H1 (cell line): ENCODE measurements around the gene SFT2D1. TPM values are rescaled to one million over a fixed set of nuclear protein-coding genes. Genes with fewer than 3 reads are reported as not detected.

Source experiments
- CTCF ChIA-PET: fragments of 300-600 bp; sonication (Branson Sonifier 250); formaldehyde crosslinking; loops from one replicate; lab custom pipeline; 2021; ENCODE audit not compliant: partially characterized antibody; lab: Charles Lee
- POLR2A ChIA-PET: fragments of 300-600 bp; sonication (Branson Sonifier 250); formaldehyde crosslinking; loops from one replicate; lab custom pipeline; 2021; ENCODE audit warnings: inconsistent platforms; ENCODE audit not compliant: partially characterized antibody; lab: Charles Lee
- DNase-seq, 2 experiments: peaks; one replicate each; pipeline versions ENCODE4 v3.0.0 to v3.0.0-alpha.2; 2010 to 2022; ENCODE audit warnings: low spot score in 2 of 2, low read depth in 1 of 2, mixed read lengths in 1 of 2
- FAIRE-seq: peaks from 2 replicates; lab custom pipeline; 2011; peaks lifted over from hg19 to GRCh38; lab: Jason Lieb, UNC
- H2AFZ ChIP-seq: 2 replicates; pipeline ENCODE4 v1.8.1; 2012; ENCODE audit warnings: low read length, inconsistent platforms
- H2AK5ac ChIP-seq: 2 replicates; pipeline ENCODE4 v1.6.1; 2013; ENCODE audit warnings: low read depth, low read length
- H2BK120ac ChIP-seq: replicated peaks from 2 replicates; pipeline ENCODE3; 2013; ENCODE audit warnings: low read depth, low read length, inconsistent platforms
- H2BK12ac ChIP-seq: 2 replicates; pipeline ENCODE4 v1.6.1; 2013; ENCODE audit warnings: low read depth, low read length
- H2BK15ac ChIP-seq: 2 replicates; pipeline ENCODE4 v1.6.1; 2013; ENCODE audit warnings: low read length
- H2BK20ac ChIP-seq: 2 replicates; pipeline ENCODE4 v1.6.1; 2013; ENCODE audit warnings: low read length
- H2BK5ac ChIP-seq: 2 replicates; pipeline ENCODE4 v1.6.1; 2013; ENCODE audit warnings: low read depth, low read length
- H3K14ac ChIP-seq: 2 replicates; pipeline ENCODE4 v1.6.1; 2013; ENCODE audit warnings: inconsistent platforms; ENCODE audit not compliant: insufficient read length
- H3K18ac ChIP-seq: 2 replicates; pipeline ENCODE4 v1.6.1; 2013; ENCODE audit warnings: low read length; ENCODE audit errors: extremely low read depth
- H3K23ac ChIP-seq: 2 replicates; pipeline ENCODE4 v1.6.1; 2013; ENCODE audit warnings: inconsistent platforms; ENCODE audit not compliant: insufficient read length
- H3K23me2 ChIP-seq: 2 replicates; pipeline ENCODE4 v1.6.1; 2013; ENCODE audit warnings: low read depth, low read length
- H3K27ac ChIP-seq: 2 replicates; pipeline ENCODE4 v1.6.1; 2011; ENCODE audit warnings: low read depth, low read length, inconsistent platforms
- H3K27me3 ChIP-seq, 4 experiments: replicated peaks in 1 of 4; 1 replicate in 1 of 4; 2 replicates in 3 of 4; pipeline versions ENCODE4 v1.6.1 to v1.8.1; 2011 to 2013; ENCODE audit warnings: low read length in 3 of 4, mild to moderate bottlenecking in 3 of 4, inconsistent platforms in 2 of 4, mixed read lengths in 2 of 4, moderate library complexity in 1 of 4; ENCODE audit not compliant: control insufficient read depth in 3 of 4, insufficient read depth in 3 of 4; ENCODE audit errors: extremely low read depth in 1 of 4
- H3K36me3 ChIP-seq, 4 experiments: 2 replicates each; pipeline versions ENCODE4 v1.6.1 to v1.8.1; 2011 to 2013; ENCODE audit warnings: mild to moderate bottlenecking in 4 of 4, low read length in 3 of 4, moderate library complexity in 2 of 4, control low read depth in 1 of 4, inconsistent platforms in 1 of 4; ENCODE audit not compliant: insufficient read depth in 4 of 4, control insufficient read depth in 2 of 4
- H3K4ac ChIP-seq: replicated peaks from 2 replicates; pipeline ENCODE3; 2013; ENCODE audit warnings: low read length, low read depth, mixed read lengths, inconsistent platforms; ENCODE audit not compliant: insufficient read length
- H3K4me1 ChIP-seq, 4 experiments: replicated peaks in 1 of 4; 1 replicate in 1 of 4; 2 replicates in 3 of 4; pipeline versions ENCODE4 v1.6.1 to v1.8.1; 2011 to 2013; ENCODE audit warnings: low read length in 3 of 4, inconsistent platforms in 2 of 4, mixed read lengths in 1 of 4; ENCODE audit not compliant: insufficient read depth in 4 of 4, control insufficient read depth in 3 of 4
- H3K4me2 ChIP-seq, 2 experiments: 2 replicates each; pipeline versions ENCODE4 v1.6.1 to v1.8.1; 2011 to 2013; ENCODE audit warnings: low read depth in 2 of 2, low read length in 2 of 2, control low read depth in 1 of 2, inconsistent platforms in 1 of 2, mild to moderate bottlenecking in 1 of 2; ENCODE audit not compliant: insufficient read depth in 1 of 2
- H3K4me3 ChIP-seq, 4 experiments: fragments of 200-600, 300-600 bp in 1 of 4; sonication (generic), shearing (Covaris generic), sonication (Bioruptor Twin) in 1 of 4; 2 replicates each; pipeline versions ENCODE4 v1.5.1 to v1.8.1; 2011 to 2016; ENCODE audit warnings: low read length in 4 of 4, low read depth in 3 of 4, control low read depth in 2 of 4, inconsistent platforms in 2 of 4, mild to moderate bottlenecking in 2 of 4, mixed read lengths in 1 of 4, moderate library complexity in 1 of 4; ENCODE audit not compliant: insufficient read depth in 2 of 4; ENCODE audit errors: extremely low read depth in 1 of 4
- H3K56ac ChIP-seq: replicated peaks from 2 replicates; pipeline ENCODE3; 2013; ENCODE audit warnings: low read depth, mild to moderate bottlenecking, mixed read lengths, low read length, inconsistent platforms; ENCODE audit not compliant: insufficient read length
- H3K79me1 ChIP-seq: 2 replicates; pipeline ENCODE4 v1.6.1; 2013; ENCODE audit warnings: low read depth, low read length, control low read depth
- H3K79me2 ChIP-seq, 2 experiments: 2 replicates each; pipeline versions ENCODE4 v1.6.1 to v1.8.1; 2012 to 2013; ENCODE audit warnings: low read length in 2 of 2, mild to moderate bottlenecking in 2 of 2, inconsistent platforms in 1 of 2; ENCODE audit not compliant: insufficient read depth in 2 of 2, control insufficient read depth in 1 of 2
- H3K9ac ChIP-seq, 4 experiments: replicated peaks in 1 of 4; 1 replicate in 1 of 4; 2 replicates in 3 of 4; pipeline versions ENCODE4 v1.6.1 to v1.8.1; 2011 to 2013; ENCODE audit warnings: low read depth in 3 of 4, low read length in 3 of 4, control low read depth in 2 of 4, mild to moderate bottlenecking in 2 of 4, moderate library complexity in 2 of 4, inconsistent platforms in 1 of 4; ENCODE audit errors: extremely low read depth in 1 of 4
- H3K9me3 ChIP-seq, 2 experiments: 2 replicates each; pipeline versions ENCODE4 v1.6.1 to v1.8.1; 2012 to 2013; ENCODE audit warnings: mild to moderate bottlenecking in 2 of 2, moderate library complexity in 2 of 2, control low read depth in 1 of 2, inconsistent platforms in 1 of 2, low read depth in 1 of 2, low read length in 1 of 2, mixed read lengths in 1 of 2; ENCODE audit not compliant: insufficient read depth in 2 of 2
- H4K20me1 ChIP-seq, 2 experiments: replicated peaks in 1 of 2; 2 replicates each; pipeline versions ENCODE3 to v1.8.1; 2011 to 2013; ENCODE audit warnings: inconsistent platforms in 2 of 2, low read length in 2 of 2, mild to moderate bottlenecking in 1 of 2; ENCODE audit not compliant: insufficient read depth in 2 of 2, control insufficient read depth in 1 of 2
- H4K5ac ChIP-seq: 2 replicates; pipeline ENCODE4 v1.6.1; 2013; ENCODE audit warnings: low read length, low read depth, mixed read lengths, inconsistent platforms; ENCODE audit not compliant: insufficient read length
- H4K8ac ChIP-seq: 2 replicates; pipeline ENCODE4 v1.8.0; 2013; ENCODE audit warnings: mild to moderate bottlenecking, moderate library complexity, low read length, inconsistent platforms; ENCODE audit not compliant: insufficient read depth; ENCODE audit errors: extremely low read depth
- H4K91ac ChIP-seq: replicated peaks from 2 replicates; pipeline ENCODE3; 2013; ENCODE audit warnings: low read length, mixed read lengths, inconsistent platforms; ENCODE audit not compliant: insufficient read length
- ASH2L ChIP-seq: fragments of 200-600, 300-600 bp; sonication (generic); IDR thresholded peaks from one replicate; pipeline ENCODE4 v1.7.1; 2017; ENCODE audit warnings: low read length
- EP300 ChIP-seq, 2 experiments: IDR thresholded peaks; 1 replicate in 1 of 2; 2 replicates in 1 of 2; pipeline ENCODE4 v1.6.1; 2011 to 2012; ENCODE audit warnings: low read depth in 2 of 2, low read length in 2 of 2, mild to moderate bottlenecking in 2 of 2, borderline replicate concordance in 1 of 2, inconsistent platforms in 1 of 2, moderate library complexity in 1 of 2
- NRF1 ChIP-seq: IDR thresholded peaks from 2 replicates; pipeline ENCODE4 v1.6.1; 2011; ENCODE audit warnings: mild to moderate bottlenecking, low read depth, low read length, improper control_type of control experiment
- SIRT6 ChIP-seq: IDR thresholded peaks from one replicate; pipeline ENCODE4 v1.7.1; 2012; ENCODE audit warnings: low read length, inconsistent platforms
- TBP ChIP-seq: IDR thresholded peaks from 2 replicates; pipeline ENCODE4 v1.6.1; 2011; ENCODE audit warnings: low read depth, low read length, improper control_type of control experiment
- TCF12 ChIP-seq: IDR thresholded peaks from 2 replicates; pipeline ENCODE4 v1.6.1; 2011; ENCODE audit warnings: low read depth, mild to moderate bottlenecking, low read length
- WGBS, 2 experiments: shearing (Covaris generic) in 1 of 2; methylation state at CpG; one replicate each; pipeline versions ENCODE4 v1.1.6 to v1.1.7; 2013 to 2015; ENCODE audit warnings: low lambda C conversion rate in 2 of 2, mixed read lengths in 2 of 2, inconsistent platforms in 1 of 2, low coverage in 1 of 2, missing lambda C conversion rate in 1 of 2; ENCODE audit not compliant: insufficient replicate concordance in 2 of 2, insufficient coverage in 1 of 2, insufficient read length in 1 of 2; ENCODE audit errors: extremely low coverage in 1 of 2, missing lambda C conversion rate in 1 of 2; 5-methylcytosine and 5-hydroxymethylcytosine counted together
- polyA plus RNA-seq, 7 experiments: library from polyadenylated mRNA; depleted of rRNA in 3 of 7; stranded (reverse) in 5 of 7; unstranded in 2 of 7; fragments of >200 nt in 5 of 7; fragments of 200-250 nt in 2 of 7; gene quantifications; 1 replicate in 5 of 7; 2 replicates in 1 of 7; 4 replicates in 1 of 7; pipeline versions ENCODE4 v1.2.1 to v1.2.3, GENCODE V29; 2011 to 2013; ENCODE audit warnings: missing spikeins in 2 of 7, mixed read lengths in 2 of 7
- total RNA-seq: library from RNA; stranded (reverse); fragmentation: NEBNext Ultra II Directional; extraction: Animal tissue kit (Norgen Biotek cat#: 25700); gene quantifications from 2 replicates; pipeline ENCODE4 v1.2.1, GENCODE V29; 2021
- TF ChIP-seq, protein P1 (sequence below), 3 experiments: IDR thresholded peaks; 1 replicate in 2 of 3; 2 replicates in 1 of 3; pipeline versions ENCODE4 v1.5.1 to v1.6.1; 2011; ENCODE audit warnings: low read length in 3 of 3, mild to moderate bottlenecking in 3 of 3, inconsistent platforms in 2 of 3, low read depth in 1 of 3, moderate library complexity in 1 of 3; ENCODE audit not compliant: insufficient read depth in 1 of 3; ENCODE audit errors: control extremely low read depth in 1 of 3
- TF ChIP-seq, protein P2 (sequence below): IDR thresholded peaks from 2 replicates; pipeline ENCODE4 v1.6.1; 2012; ENCODE audit warnings: low read length, inconsistent platforms

The SFT2D1 gene
- total and polyA plus RNA-seq, 2 of the 8 experiments (the other 6 are each of a cell fraction or from before 2014, with no cell fraction given), result 52.3 to 76.1 TPM

DNA sequence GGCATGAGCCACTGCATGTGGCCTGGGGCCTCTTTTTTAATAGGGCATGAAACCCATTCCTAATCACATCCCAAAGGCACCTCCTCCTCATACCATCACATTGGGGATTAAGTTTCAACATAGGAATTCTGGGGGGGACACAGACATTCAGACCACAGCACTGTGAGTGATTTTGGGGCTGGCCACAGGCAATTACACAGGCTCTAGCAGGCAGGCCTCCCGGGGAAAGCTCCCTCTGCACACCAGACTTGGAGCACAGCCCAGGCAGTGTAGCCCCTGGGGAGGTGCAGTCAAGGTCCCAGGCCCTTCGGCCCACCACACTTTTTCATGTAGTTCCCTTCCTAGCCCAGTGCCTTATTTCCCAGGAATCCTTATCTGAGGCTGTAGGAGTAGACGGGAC, 5.5 kb downstream of the SFT2D1 start:
- WGBS, 2 experiments, result 98% methylated on average over 3 of the region's 3 CpGs; no CpG with 5 or more reads in 1 of the 2 experiments
- ChIA-PET POLR2A (interaction anchor here (1.2 kb wide), 1 partner anchor 52 kb away, joined by 3 read pairs; no protein-coding TSS in a partner anchor), CTCF (interaction anchor here (1.5 to 2.5 kb wide), 4 partner anchors 18 to 44 kb away, joined by 4 to 12 read pairs (median 8); partner anchors contain the start of gene PRR18)
- no peak overlapping the region for H2BK12ac ChIP-seq
- H3K4ac ChIP-seq, result no peak overlapping the region
- no peaks in the 10 kb centered on the region for H3K9me3 ChIP-seq
- FAIRE-seq (no peak), DNase-seq (no peak)
- H3K36me3 ChIP-seq, result peaks cover 3 to 25% (median 4%) of the 10 kb centered on the region in 4 experiments; a peak in 4 of 8 replicates
- no peak overlapping the region for H4K8ac ChIP-seq
- no peak overlapping the region for H2BK5ac ChIP-seq
- H3K4me1 ChIP-seq, result peaks cover 0 to 6% (median under 1%) of the 10 kb centered on the region in 4 experiments; a peak in 1 of 7 replicates
- no peak overlapping the region for H2AK5ac ChIP-seq
- no peak overlapping the region for H4K91ac ChIP-seq
- no peak overlapping the region for H3K14ac ChIP-seq
- H3K9ac ChIP-seq, result no peak overlapping the region
- no peak overlapping the region for H3K56ac ChIP-seq
- no peaks in the 10 kb centered on the region for H3K27me3 ChIP-seq
- H2AFZ ChIP-seq, result no peak overlapping the region
- peaks cover 31% of the 10 kb centered on the region for H3K79me1 ChIP-seq
- peaks cover 1% of the 10 kb centered on the region for H3K23me2 ChIP-seq
- H4K5ac ChIP-seq, result no peak overlapping the region
- H4K20me1 ChIP-seq, result peaks cover 22 to 36% of the 10 kb centered on the region in 2 experiments
- no peak overlapping the region for H3K23ac ChIP-seq
- H3K4me2 ChIP-seq, result no peak overlapping the region
- H2BK120ac ChIP-seq, result no peak overlapping the region
- H2BK20ac ChIP-seq, result no peak overlapping the region
- no peak overlapping the region for H3K27ac ChIP-seq
- H3K4me3 ChIP-seq, result no peak overlapping the region
- no peak overlapping the region for H2BK15ac ChIP-seq
- peaks cover 34 to 100% of the 10 kb centered on the region in 2 experiments for H3K79me2 ChIP-seq
- no peak overlapping the region for H3K18ac ChIP-seq
- TF ChIP-seq NRF1 (no peak), EP300 (IDR thresholded peaks at IDR 0.05; ENCODE audit: borderline replicate concordance in 1 of 2, low read depth in 2 of 2, low read length in 2 of 2) (no peak), TBP (no peak), ASH2L (no peak), TCF12 (no peak), SIRT6 (no peak)
- TF ChIP-seq, protein P1, sequence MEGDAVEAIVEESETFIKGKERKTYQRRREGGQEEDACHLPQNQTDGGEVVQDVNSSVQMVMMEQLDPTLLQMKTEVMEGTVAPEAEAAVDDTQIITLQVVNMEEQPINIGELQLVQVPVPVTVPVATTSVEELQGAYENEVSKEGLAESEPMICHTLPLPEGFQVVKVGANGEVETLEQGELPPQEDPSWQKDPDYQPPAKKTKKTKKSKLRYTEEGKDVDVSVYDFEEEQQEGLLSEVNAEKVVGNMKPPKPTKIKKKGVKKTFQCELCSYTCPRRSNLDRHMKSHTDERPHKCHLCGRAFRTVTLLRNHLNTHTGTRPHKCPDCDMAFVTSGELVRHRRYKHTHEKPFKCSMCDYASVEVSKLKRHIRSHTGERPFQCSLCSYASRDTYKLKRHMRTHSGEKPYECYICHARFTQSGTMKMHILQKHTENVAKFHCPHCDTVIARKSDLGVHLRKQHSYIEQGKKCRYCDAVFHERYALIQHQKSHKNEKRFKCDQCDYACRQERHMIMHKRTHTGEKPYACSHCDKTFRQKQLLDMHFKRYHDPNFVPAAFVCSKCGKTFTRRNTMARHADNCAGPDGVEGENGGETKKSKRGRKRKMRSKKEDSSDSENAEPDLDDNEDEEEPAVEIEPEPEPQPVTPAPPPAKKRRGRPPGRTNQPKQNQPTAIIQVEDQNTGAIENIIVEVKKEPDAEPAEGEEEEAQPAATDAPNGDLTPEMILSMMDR (IDR thresholded peaks at IDR 0.05; ENCODE audit: control extremely low read depth in 1 of 3, insufficient read depth in 1 of 3, low read depth in 1 of 3, low read length in 3 of 3), result no peak
- TF ChIP-seq, protein P2, sequence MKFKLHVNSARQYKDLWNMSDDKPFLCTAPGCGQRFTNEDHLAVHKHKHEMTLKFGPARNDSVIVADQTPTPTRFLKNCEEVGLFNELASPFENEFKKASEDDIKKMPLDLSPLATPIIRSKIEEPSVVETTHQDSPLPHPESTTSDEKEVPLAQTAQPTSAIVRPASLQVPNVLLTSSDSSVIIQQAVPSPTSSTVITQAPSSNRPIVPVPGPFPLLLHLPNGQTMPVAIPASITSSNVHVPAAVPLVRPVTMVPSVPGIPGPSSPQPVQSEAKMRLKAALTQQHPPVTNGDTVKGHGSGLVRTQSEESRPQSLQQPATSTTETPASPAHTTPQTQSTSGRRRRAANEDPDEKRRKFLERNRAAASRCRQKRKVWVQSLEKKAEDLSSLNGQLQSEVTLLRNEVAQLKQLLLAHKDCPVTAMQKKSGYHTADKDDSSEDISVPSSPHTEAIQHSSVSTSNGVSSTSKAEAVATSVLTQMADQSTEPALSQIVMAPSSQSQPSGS, result no peak
